MCF 10A (cell line): ENCODE measurements around the gene DIP2A. TPM values are rescaled to one million over a fixed set of nuclear protein-coding genes. Genes with fewer than 3 reads are reported as not detected.
"Not testable (repeated sequence)": the region's sequence is repeated elsewhere in the genome, so short reads cannot be mapped to it uniquely, and the experiment has no call there.

Experiments used
- BruUV-seq: library from RNA; stranded (reverse); fragments of 400-500 nt; replicated peaks from 2 replicates; lab custom pipeline; 2021; lab: Mats Ljungman, UMichigan
- CTCF ChIA-PET: fragments of 300-600 bp; sonication (Branson Sonifier 250); formaldehyde crosslinking; extraction: SDS; loops from one replicate; lab custom pipeline; 2021; ENCODE audit warnings: antibody characterized with exemption, inconsistent platforms; lab: Yijun Ruan, JAX
- POLR2A ChIA-PET: fragments of 300-600, 350-650 bp; sonication (Branson Sonifier 250); formaldehyde crosslinking; extraction: SDS; loops from one replicate; lab custom pipeline; 2020; ENCODE audit warnings: antibody characterized with exemption, inconsistent platforms; lab: Yijun Ruan, JAX
- DNase-seq: peaks from one replicate; pipeline ENCODE4 v3.0.0-alpha.2; 2018; ENCODE audit not compliant: unreplicated experiment
- H3K27ac Mint-ChIP-seq: one replicate; pipeline ENCODE4 v1.8.0; 2022; ENCODE audit warnings: mild to moderate bottlenecking, low read depth, mixed read lengths; ENCODE audit not compliant: unreplicated experiment
- H3K27me3 Mint-ChIP-seq: one replicate; pipeline ENCODE4 v1.8.0; 2022; ENCODE audit warnings: mixed read lengths; ENCODE audit not compliant: insufficient read depth, unreplicated experiment
- H3K36me3 Mint-ChIP-seq: one replicate; pipeline ENCODE4 v1.8.0; 2022; ENCODE audit warnings: mild to moderate bottlenecking, moderate library complexity, mixed read lengths; ENCODE audit not compliant: insufficient read depth, unreplicated experiment
- H3K4me1 Mint-ChIP-seq: one replicate; pipeline ENCODE4 v1.8.0; 2022; ENCODE audit warnings: mixed read lengths; ENCODE audit not compliant: insufficient read depth, unreplicated experiment
- H3K4me3 Mint-ChIP-seq: one replicate; pipeline ENCODE4 v1.8.0; 2022; ENCODE audit warnings: mild to moderate bottlenecking, moderate library complexity, mixed read lengths; ENCODE audit not compliant: unreplicated experiment
- H3K9me3 Mint-ChIP-seq: one replicate; pipeline ENCODE4 v1.8.0; 2022; ENCODE audit warnings: mixed read lengths; ENCODE audit not compliant: unreplicated experiment
- intact Hi-C: fragments of 100-400 bp; cut with micrococcal nuclease; formaldehyde crosslinking; loops from 2 replicates; pipeline ENCODE4 v1.14.1; 2022
- total RNA-seq: library from RNA; stranded (reverse); gene quantifications from 2 replicates; pipeline ENCODE4 v1.2.3, GENCODE V29; 2022
- TF ChIP-seq, protein P1 (sequence below): fragments of 200-600 bp; IDR thresholded peaks from one replicate; pipeline ENCODE4 v1.8.0; 2022; ENCODE audit warnings: antibody characterized with exemption, mild to moderate bottlenecking; ENCODE audit not compliant: unreplicated experiment

DIP2A gene
- total RNA-seq, 1 experiment from 2014 or later = 39.6 TPM

- Mint-ChIP-seq H3K9me3 (no peaks in the 10 kb centered on the region), H3K4me3 (no peak overlapping the region), H3K27ac (no peak overlapping the region), H3K27me3 (no peaks in the 10 kb centered on the region), H3K4me1 (no peaks in the 10 kb centered on the region), H3K36me3 (peaks cover 44% of the 10 kb centered on the region)
- POLR2A ChIA-PET = no interaction called here
- intact Hi-C loops = no loop called here
- DNase-seq = no peak
- TF ChIP-seq, protein P1, sequence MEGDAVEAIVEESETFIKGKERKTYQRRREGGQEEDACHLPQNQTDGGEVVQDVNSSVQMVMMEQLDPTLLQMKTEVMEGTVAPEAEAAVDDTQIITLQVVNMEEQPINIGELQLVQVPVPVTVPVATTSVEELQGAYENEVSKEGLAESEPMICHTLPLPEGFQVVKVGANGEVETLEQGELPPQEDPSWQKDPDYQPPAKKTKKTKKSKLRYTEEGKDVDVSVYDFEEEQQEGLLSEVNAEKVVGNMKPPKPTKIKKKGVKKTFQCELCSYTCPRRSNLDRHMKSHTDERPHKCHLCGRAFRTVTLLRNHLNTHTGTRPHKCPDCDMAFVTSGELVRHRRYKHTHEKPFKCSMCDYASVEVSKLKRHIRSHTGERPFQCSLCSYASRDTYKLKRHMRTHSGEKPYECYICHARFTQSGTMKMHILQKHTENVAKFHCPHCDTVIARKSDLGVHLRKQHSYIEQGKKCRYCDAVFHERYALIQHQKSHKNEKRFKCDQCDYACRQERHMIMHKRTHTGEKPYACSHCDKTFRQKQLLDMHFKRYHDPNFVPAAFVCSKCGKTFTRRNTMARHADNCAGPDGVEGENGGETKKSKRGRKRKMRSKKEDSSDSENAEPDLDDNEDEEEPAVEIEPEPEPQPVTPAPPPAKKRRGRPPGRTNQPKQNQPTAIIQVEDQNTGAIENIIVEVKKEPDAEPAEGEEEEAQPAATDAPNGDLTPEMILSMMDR = no peak
- CTCF ChIA-PET = no interaction called here
- BruUV-seq = no TSS peak
These were observed 111.9 kb downstream of the DIP2A start for GRCh38 chr21:46570631-46571030.

DNA sequence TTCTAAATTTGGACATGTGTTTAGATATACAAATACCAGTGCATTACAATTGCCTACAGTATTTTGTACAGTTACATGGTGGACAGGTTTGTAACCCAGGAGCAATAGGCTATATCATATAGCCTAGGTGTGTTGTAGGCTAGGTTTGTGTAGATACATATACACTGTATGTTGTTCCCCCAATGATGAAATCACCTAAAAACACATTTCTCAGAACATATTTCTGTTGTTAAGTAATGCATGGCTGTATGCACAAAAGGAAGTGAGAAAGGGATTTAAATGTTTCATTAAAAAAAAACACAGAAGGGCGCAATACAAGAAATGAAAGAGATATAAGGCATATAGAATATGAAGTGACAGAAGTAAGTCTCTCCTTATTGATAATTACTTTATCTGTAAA, 114.2 kb downstream of the DIP2A start:
- peaks cover 35% of the 10 kb centered on the region for H3K36me3 Mint-ChIP-seq
- H3K27ac Mint-ChIP-seq = no peak overlapping the region
- no peaks in the 10 kb centered on the region for H3K4me1 Mint-ChIP-seq
- no peak for DNase-seq
- peaks cover 8% of the 10 kb centered on the region for H3K9me3 Mint-ChIP-seq
- H3K27me3 Mint-ChIP-seq = no peaks in the 10 kb centered on the region
- no peak overlapping the region for H3K4me3 Mint-ChIP-seq
- ChIA-PET POLR2A (interaction anchor here (0.6 kb wide), 1 partner anchor 47 kb away, joined by 3 read pairs; no protein-coding TSS in a partner anchor), CTCF (no interaction called here)
- TF ChIP-seq, protein P1 = no peak
- intact Hi-C loops = no loop called here
- BruUV-seq = no TSS peak

DNA sequence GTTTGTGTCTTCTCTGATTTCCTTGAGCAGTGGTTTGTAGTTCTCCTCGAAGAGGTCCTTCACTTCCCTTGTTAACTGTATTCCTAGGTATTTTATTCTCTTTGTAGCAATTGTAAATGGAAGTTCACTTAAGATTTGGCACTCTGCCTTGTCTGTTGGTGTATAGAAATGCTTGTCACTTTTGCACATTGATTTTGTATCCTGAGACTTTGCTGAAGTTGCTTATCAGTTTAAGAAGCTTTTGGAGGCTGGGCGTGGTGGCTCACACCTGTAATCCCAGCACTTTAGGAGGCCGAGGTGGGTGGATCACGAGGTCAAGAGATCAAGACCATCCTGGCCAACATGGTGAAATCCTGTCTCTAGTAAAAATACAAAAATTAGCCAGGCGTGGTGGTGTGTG, 119.1 kb downstream of the DIP2A start:
- POLR2A ChIA-PET, H3K4me3 Mint-ChIP-seq: not testable (repeated sequence)

DNA sequence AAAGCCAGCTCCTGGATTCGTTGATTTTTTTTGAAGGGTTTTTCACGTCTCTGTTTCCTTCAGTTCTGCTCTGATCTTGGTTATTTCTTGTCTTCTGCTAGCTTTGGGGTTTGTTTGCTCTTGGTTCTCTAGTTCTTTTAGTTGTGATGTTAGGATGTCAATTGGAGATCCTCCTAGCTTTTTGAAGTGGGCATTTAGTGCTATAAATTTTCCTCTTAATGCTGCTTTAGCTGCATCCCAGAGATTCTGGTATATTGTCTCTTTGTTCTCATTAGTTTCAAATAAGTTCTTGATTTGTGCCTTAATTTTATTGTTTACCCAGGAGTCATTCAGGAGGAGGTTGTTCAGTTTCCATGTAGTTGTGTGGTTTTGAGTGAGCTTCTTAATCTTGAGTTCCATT, 120.7 kb downstream of the DIP2A start:
- DNase-seq, H3K4me3 Mint-ChIP-seq, H3K27ac Mint-ChIP-seq, H3K4me1 Mint-ChIP-seq, H3K27me3 Mint-ChIP-seq, BruUV-seq, intact Hi-C loops: not testable (repeated sequence)
- Mint-ChIP-seq H3K36me3 (peaks cover 12% of the 10 kb centered on the region), H3K9me3 (peaks cover 43% of the 10 kb centered on the region)
- ChIA-PET CTCF (interaction anchor here (0.6 kb wide), 1 partner anchor 16 kb away, joined by 3 read pairs; no protein-coding TSS in a partner anchor), POLR2A (interaction anchor here (0.6 to 0.7 kb wide), 2 partner anchors 57 to 254 kb away, joined by 3 read pairs; no protein-coding TSS in a partner anchor)

More for the DNA sequence above, 119.1 kb downstream of the DIP2A start:
- BruUV-seq, intact Hi-C loops, H3K27ac Mint-ChIP-seq, H3K27me3 Mint-ChIP-seq, DNase-seq, H3K4me1 Mint-ChIP-seq, H3K36me3 Mint-ChIP-seq, CTCF ChIA-PET: not testable (repeated sequence)
- peaks cover 34% of the 10 kb centered on the region for H3K9me3 Mint-ChIP-seq

DNA sequence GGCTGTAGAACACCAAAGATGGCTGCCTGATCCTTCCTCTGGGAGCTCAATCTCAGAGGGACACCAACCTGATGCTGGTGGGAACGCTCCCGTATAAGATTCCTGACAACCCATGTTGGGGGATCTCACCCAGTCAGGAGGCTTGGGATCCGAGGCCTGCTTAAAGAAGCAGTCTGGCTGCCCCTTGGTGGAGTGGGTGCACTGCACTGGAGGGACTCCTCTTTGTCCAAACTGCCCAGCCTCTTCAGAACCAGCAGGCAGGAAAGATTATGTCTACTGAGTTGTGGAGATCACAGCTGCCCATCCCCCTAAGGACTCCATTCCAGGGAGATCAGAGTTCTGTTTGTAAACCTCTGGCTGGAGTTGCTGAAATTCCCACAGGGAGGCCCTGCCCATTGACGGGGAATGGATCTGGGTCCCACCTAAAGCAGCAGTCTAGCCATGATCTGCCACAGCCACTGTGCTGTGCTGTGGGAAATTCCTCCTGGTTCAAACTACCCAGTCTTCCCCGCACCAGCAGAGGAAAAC, 123.2 kb downstream of the DIP2A start:
- CTCF ChIA-PET = no interaction called here

More for the DNA sequence above, 123.2 kb downstream of the DIP2A start:
- BruUV-seq = no TSS peak
- Mint-ChIP-seq H3K36me3 (peaks cover 12% of the 10 kb centered on the region), H3K9me3 (peaks cover 53% of the 10 kb centered on the region), H3K4me3 (no peak overlapping the region), H3K27ac (no peak overlapping the region), H3K4me1 (no peaks in the 10 kb centered on the region), H3K27me3 (no peaks in the 10 kb centered on the region)
- TF ChIP-seq, protein P1 = no peak
- POLR2A ChIA-PET = no interaction called here
- no peak for DNase-seq
- intact Hi-C loops = no loop called here
